ENCODE measurements around the gene DSCAML1. TPM values are rescaled to one million over a fixed set of nuclear protein-coding genes. Genes with fewer than 3 reads are reported as not detected.

Gene DSCAML1
- total RNA-seq, 1 experiment from 2014 or later = 0.90 TPM

DNA sequence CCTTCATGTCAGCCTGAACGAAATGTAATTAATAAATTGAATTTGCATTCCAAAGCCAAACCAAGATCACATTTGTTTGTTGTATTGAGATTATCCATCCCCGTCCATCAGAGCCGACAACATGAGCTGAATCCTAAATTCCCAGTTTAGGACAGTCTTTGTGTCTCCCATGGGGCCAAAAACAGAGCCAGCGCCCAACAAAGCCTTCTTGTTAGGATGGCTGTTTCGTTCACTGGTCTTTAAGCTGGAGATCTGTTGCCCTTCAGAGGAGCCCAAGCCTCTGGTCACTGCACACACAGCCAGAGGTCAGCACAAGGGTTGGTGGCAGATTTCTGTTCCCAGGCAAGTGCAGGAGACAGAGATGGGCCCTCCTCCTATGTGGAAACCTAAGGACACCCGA lies 25.8 kb downstream of the DSCAML1 start:
- DNase-seq (ENCODE audit: low spot score) = no peak
- Mint-ChIP-seq H3K27ac (no peak overlapping the region), H3K27me3 (ENCODE audit: low read depth) (no peaks in the 10 kb centered on the region), H3K36me3 (no peaks in the 10 kb centered on the region), H3K9me3 (no peaks in the 10 kb centered on the region), H3K4me3 (no peak overlapping the region), H3K4me1 (no peaks in the 10 kb centered on the region)
- CTCF ChIA-PET = no interaction called here
- POLR2A ChIA-PET = no interaction called here
- TF ChIP-seq, protein P1, sequence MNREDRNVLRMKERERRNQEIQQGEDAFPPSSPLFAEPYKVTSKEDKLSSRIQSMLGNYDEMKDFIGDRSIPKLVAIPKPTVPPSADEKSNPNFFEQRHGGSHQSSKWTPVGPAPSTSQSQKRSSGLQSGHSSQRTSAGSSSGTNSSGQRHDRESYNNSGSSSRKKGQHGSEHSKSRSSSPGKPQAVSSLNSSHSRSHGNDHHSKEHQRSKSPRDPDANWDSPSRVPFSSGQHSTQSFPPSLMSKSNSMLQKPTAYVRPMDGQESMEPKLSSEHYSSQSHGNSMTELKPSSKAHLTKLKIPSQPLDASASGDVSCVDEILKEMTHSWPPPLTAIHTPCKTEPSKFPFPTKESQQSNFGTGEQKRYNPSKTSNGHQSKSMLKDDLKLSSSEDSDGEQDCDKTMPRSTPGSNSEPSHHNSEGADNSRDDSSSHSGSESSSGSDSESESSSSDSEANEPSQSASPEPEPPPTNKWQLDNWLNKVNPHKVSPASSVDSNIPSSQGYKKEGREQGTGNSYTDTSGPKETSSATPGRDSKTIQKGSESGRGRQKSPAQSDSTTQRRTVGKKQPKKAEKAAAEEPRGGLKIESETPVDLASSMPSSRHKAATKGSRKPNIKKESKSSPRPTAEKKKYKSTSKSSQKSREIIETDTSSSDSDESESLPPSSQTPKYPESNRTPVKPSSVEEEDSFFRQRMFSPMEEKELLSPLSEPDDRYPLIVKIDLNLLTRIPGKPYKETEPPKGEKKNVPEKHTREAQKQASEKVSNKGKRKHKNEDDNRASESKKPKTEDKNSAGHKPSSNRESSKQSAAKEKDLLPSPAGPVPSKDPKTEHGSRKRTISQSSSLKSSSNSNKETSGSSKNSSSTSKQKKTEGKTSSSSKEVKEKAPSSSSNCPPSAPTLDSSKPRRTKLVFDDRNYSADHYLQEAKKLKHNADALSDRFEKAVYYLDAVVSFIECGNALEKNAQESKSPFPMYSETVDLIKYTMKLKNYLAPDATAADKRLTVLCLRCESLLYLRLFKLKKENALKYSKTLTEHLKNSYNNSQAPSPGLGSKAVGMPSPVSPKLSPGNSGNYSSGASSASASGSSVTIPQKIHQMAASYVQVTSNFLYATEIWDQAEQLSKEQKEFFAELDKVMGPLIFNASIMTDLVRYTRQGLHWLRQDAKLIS (CRISPR knock-in tag; IDR thresholded peaks at IDR 0.05; ENCODE audit: borderline replicate concordance) = no peak
- TF ChIP-seq NR1H2 (CRISPR knock-in tag; IDR thresholded peaks at IDR 0.05) (no peak), SOX15 (CRISPR knock-in tag; IDR thresholded peaks at IDR 0.05) (no peak), ZNF219 (CRISPR knock-in tag; IDR thresholded peaks at IDR 0.05; ENCODE audit: borderline replicate concordance) (no peak), TEAD1 (CRISPR knock-in tag; IDR thresholded peaks at IDR 0.05) (no peak)
- TF ChIP-seq, protein P2, sequence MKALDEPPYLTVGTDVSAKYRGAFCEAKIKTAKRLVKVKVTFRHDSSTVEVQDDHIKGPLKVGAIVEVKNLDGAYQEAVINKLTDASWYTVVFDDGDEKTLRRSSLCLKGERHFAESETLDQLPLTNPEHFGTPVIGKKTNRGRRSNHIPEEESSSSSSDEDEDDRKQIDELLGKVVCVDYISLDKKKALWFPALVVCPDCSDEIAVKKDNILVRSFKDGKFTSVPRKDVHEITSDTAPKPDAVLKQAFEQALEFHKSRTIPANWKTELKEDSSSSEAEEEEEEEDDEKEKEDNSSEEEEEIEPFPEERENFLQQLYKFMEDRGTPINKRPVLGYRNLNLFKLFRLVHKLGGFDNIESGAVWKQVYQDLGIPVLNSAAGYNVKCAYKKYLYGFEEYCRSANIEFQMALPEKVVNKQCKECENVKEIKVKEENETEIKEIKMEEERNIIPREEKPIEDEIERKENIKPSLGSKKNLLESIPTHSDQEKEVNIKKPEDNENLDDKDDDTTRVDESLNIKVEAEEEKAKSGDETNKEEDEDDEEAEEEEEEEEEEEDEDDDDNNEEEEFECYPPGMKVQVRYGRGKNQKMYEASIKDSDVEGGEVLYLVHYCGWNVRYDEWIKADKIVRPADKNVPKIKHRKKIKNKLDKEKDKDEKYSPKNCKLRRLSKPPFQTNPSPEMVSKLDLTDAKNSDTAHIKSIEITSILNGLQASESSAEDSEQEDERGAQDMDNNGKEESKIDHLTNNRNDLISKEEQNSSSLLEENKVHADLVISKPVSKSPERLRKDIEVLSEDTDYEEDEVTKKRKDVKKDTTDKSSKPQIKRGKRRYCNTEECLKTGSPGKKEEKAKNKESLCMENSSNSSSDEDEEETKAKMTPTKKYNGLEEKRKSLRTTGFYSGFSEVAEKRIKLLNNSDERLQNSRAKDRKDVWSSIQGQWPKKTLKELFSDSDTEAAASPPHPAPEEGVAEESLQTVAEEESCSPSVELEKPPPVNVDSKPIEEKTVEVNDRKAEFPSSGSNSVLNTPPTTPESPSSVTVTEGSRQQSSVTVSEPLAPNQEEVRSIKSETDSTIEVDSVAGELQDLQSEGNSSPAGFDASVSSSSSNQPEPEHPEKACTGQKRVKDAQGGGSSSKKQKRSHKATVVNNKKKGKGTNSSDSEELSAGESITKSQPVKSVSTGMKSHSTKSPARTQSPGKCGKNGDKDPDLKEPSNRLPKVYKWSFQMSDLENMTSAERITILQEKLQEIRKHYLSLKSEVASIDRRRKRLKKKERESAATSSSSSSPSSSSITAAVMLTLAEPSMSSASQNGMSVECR (CRISPR knock-in tag; IDR thresholded peaks at IDR 0.05; ENCODE audit: borderline replicate concordance) = no peak
- ATAC-seq = no peak

DNA sequence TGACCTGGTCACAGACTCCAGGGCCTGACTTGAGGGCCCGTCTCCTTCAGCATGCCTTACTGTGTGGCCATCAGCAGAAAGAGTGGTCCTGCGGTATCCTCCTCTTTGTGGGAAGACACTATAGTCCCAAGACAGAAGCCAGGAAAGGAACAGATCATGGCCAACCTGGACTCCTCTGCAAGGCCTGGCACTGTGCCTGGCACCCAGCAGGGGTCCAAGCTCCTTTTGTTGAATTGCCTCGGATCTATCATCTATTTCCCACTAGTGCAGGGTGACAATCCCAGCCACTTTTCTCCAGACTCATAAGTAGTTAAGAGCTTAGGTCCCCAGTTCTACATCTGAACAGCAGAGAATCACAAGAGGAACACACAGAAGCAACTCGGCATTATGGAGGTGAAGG lies 27.0 kb downstream of the DSCAML1 start:
- Mint-ChIP-seq H3K4me1 (no peaks in the 10 kb centered on the region), H3K9me3 (no peaks in the 10 kb centered on the region), H3K27ac (no peak overlapping the region), H3K36me3 (no peaks in the 10 kb centered on the region), H3K4me3 (no peak overlapping the region), H3K27me3 (ENCODE audit: low read depth) (no peaks in the 10 kb centered on the region)
- CTCF ChIA-PET = no interaction called here
- no peak for ATAC-seq
- TF ChIP-seq, protein P3, sequence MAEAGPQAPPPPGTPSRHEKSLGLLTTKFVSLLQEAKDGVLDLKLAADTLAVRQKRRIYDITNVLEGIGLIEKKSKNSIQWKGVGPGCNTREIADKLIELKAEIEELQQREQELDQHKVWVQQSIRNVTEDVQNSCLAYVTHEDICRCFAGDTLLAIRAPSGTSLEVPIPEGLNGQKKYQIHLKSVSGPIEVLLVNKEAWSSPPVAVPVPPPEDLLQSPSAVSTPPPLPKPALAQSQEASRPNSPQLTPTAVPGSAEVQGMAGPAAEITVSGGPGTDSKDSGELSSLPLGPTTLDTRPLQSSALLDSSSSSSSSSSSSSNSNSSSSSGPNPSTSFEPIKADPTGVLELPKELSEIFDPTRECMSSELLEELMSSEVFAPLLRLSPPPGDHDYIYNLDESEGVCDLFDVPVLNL (CRISPR knock-in tag; IDR thresholded peaks at IDR 0.05; ENCODE audit: borderline replicate concordance, low read depth) = no peak
- TF ChIP-seq SMAD4 (CRISPR knock-in tag; IDR thresholded peaks at IDR 0.05) = no peak
- no peak for TF ChIP-seq ZNF263 (CRISPR knock-in tag; IDR thresholded peaks at IDR 0.05; ENCODE audit: low read depth)
- TF ChIP-seq, protein P4, sequence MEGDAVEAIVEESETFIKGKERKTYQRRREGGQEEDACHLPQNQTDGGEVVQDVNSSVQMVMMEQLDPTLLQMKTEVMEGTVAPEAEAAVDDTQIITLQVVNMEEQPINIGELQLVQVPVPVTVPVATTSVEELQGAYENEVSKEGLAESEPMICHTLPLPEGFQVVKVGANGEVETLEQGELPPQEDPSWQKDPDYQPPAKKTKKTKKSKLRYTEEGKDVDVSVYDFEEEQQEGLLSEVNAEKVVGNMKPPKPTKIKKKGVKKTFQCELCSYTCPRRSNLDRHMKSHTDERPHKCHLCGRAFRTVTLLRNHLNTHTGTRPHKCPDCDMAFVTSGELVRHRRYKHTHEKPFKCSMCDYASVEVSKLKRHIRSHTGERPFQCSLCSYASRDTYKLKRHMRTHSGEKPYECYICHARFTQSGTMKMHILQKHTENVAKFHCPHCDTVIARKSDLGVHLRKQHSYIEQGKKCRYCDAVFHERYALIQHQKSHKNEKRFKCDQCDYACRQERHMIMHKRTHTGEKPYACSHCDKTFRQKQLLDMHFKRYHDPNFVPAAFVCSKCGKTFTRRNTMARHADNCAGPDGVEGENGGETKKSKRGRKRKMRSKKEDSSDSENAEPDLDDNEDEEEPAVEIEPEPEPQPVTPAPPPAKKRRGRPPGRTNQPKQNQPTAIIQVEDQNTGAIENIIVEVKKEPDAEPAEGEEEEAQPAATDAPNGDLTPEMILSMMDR (IDR thresholded peaks at IDR 0.05) = no peak
- no peak for TF ChIP-seq KAT7 (CRISPR knock-in tag; IDR thresholded peaks at IDR 0.05; ENCODE audit: borderline replicate concordance)
- TF ChIP-seq, protein P5, sequence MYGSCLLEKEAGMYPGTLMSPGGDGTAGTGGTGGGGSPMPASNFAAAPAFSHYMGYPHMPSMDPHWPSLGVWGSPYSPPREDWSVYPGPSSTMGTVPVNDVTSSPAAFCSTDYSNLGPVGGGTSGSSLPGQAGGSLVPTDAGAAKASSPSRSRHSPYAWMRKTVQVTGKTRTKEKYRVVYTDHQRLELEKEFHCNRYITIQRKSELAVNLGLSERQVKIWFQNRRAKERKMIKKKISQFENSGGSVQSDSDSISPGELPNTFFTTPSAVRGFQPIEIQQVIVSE (CRISPR knock-in tag; IDR thresholded peaks at IDR 0.05; ENCODE audit: borderline replicate concordance) = no peak
- no peak for TF ChIP-seq NFATC4 (CRISPR knock-in tag; IDR thresholded peaks at IDR 0.05)
- no peak for TF ChIP-seq ZNF396 (CRISPR knock-in tag; IDR thresholded peaks at IDR 0.05; ENCODE audit: borderline replicate concordance)
- no peak for TF ChIP-seq TP53 (CRISPR knock-in tag; IDR thresholded peaks at IDR 0.05)
- TF ChIP-seq ELF4 (CRISPR knock-in tag; IDR thresholded peaks at IDR 0.05; ENCODE audit: low read depth) = no peak
- POLR2A ChIA-PET = no interaction called here
- DNase-seq (ENCODE audit: low spot score) = no peak
